HCT116 (cell line): ENCODE data around the gene TCL1B.

Experiments used
- CTCF ChIP-seq, 3 experiments: fragments of 200-600 bp in 1 of 3; sonication (generic) in 1 of 3; IDR thresholded peaks in 2 of 3; conservative IDR thresholded peaks in 1 of 3; 2 replicates each; pipeline ENCODE4 v1.5.1; 2012 to 2017; ENCODE audit warnings: low read depth in 2 of 3, low read length in 2 of 3, antibody characterized with exemption in 1 of 3, borderline replicate concordance in 1 of 3, control low read depth in 1 of 3, mild to moderate bottlenecking in 1 of 3, mixed read lengths in 1 of 3, mixed run types in 1 of 3, moderate library complexity in 1 of 3; ENCODE audit not compliant: insufficient read depth in 1 of 3
- POLR2AphosphoS5 ChIP-seq: IDR thresholded peaks from 2 replicates; pipeline ENCODE4 v1.6.1; 2011; ENCODE audit warnings: mild to moderate bottlenecking, low read depth, low read length, moderate library complexity
- REST ChIP-seq: IDR thresholded peaks from 2 replicates; pipeline ENCODE4 v1.6.1; 2012; ENCODE audit warnings: low read depth
- SP1 ChIP-seq: IDR thresholded peaks from 2 replicates; pipeline ENCODE4 v1.6.1; 2012; ENCODE audit warnings: low read depth

GRCh38 chr14:95713596-95714371, 27.6 kb downstream of the TCL1B start, which contains the start of gene TCL1A:
- TF ChIP-seq CTCF (IDR thresholded peaks at IDR 0.05 in 2 of 3, conservative IDR thresholded peaks at IDR 0.05 in 1 of 3; ENCODE audit: borderline replicate concordance in 1 of 3, insufficient read depth in 1 of 3, low read depth in 2 of 3, low read length in 2 of 3) (no peak), REST (no peak), POLR2AphosphoS5 (no peak), SP1 (no peak)
